H1 (cell line): ENCODE data around the gene EXD3. TPM values are rescaled to one million over a fixed set of nuclear protein-coding genes. Genes with fewer than 3 reads are reported as not detected.

ENCODE experiments used
- CTCF ChIA-PET: fragments of 300-600 bp; sonication (Branson Sonifier 250); formaldehyde crosslinking; loops from one replicate; lab custom pipeline; 2021; ENCODE audit not compliant: partially characterized antibody; lab: Charles Lee
- POLR2A ChIA-PET: fragments of 300-600 bp; sonication (Branson Sonifier 250); formaldehyde crosslinking; loops from one replicate; lab custom pipeline; 2021; ENCODE audit warnings: inconsistent platforms; ENCODE audit not compliant: partially characterized antibody; lab: Charles Lee
- DNase-seq, 2 experiments: peaks; one replicate each; pipeline versions ENCODE4 v3.0.0 to v3.0.0-alpha.2; 2010 to 2022; ENCODE audit warnings: low spot score in 2 of 2, low read depth in 1 of 2, mixed read lengths in 1 of 2
- FAIRE-seq: peaks from 2 replicates; lab custom pipeline; 2011; peaks lifted over from hg19 to GRCh38; lab: Jason Lieb, UNC
- H2AFZ ChIP-seq: 2 replicates; pipeline ENCODE4 v1.8.1; 2012; ENCODE audit warnings: low read length, inconsistent platforms
- H2AK5ac ChIP-seq: 2 replicates; pipeline ENCODE4 v1.6.1; 2013; ENCODE audit warnings: low read depth, low read length
- H2BK120ac ChIP-seq: replicated peaks from 2 replicates; pipeline ENCODE3; 2013; ENCODE audit warnings: low read depth, low read length, inconsistent platforms
- H2BK12ac ChIP-seq: 2 replicates; pipeline ENCODE4 v1.6.1; 2013; ENCODE audit warnings: low read depth, low read length
- H2BK15ac ChIP-seq: 2 replicates; pipeline ENCODE4 v1.6.1; 2013; ENCODE audit warnings: low read length
- H2BK20ac ChIP-seq: 2 replicates; pipeline ENCODE4 v1.6.1; 2013; ENCODE audit warnings: low read length
- H2BK5ac ChIP-seq: 2 replicates; pipeline ENCODE4 v1.6.1; 2013; ENCODE audit warnings: low read depth, low read length
- H3K14ac ChIP-seq: 2 replicates; pipeline ENCODE4 v1.6.1; 2013; ENCODE audit warnings: inconsistent platforms; ENCODE audit not compliant: insufficient read length
- H3K18ac ChIP-seq: 2 replicates; pipeline ENCODE4 v1.6.1; 2013; ENCODE audit warnings: low read length; ENCODE audit errors: extremely low read depth
- H3K23ac ChIP-seq: 2 replicates; pipeline ENCODE4 v1.6.1; 2013; ENCODE audit warnings: inconsistent platforms; ENCODE audit not compliant: insufficient read length
- H3K23me2 ChIP-seq: 2 replicates; pipeline ENCODE4 v1.6.1; 2013; ENCODE audit warnings: low read depth, low read length
- H3K27ac ChIP-seq: 2 replicates; pipeline ENCODE4 v1.6.1; 2011; ENCODE audit warnings: low read depth, low read length, inconsistent platforms
- H3K27me3 ChIP-seq, 4 experiments: replicated peaks in 1 of 4; 1 replicate in 1 of 4; 2 replicates in 3 of 4; pipeline versions ENCODE4 v1.6.1 to v1.8.1; 2011 to 2013; ENCODE audit warnings: low read length in 3 of 4, mild to moderate bottlenecking in 3 of 4, inconsistent platforms in 2 of 4, mixed read lengths in 2 of 4, moderate library complexity in 1 of 4; ENCODE audit not compliant: control insufficient read depth in 3 of 4, insufficient read depth in 3 of 4; ENCODE audit errors: extremely low read depth in 1 of 4
- H3K36me3 ChIP-seq, 4 experiments: 2 replicates each; pipeline versions ENCODE4 v1.6.1 to v1.8.1; 2011 to 2013; ENCODE audit warnings: mild to moderate bottlenecking in 4 of 4, low read length in 3 of 4, moderate library complexity in 2 of 4, control low read depth in 1 of 4, inconsistent platforms in 1 of 4; ENCODE audit not compliant: insufficient read depth in 4 of 4, control insufficient read depth in 2 of 4
- H3K4ac ChIP-seq: replicated peaks from 2 replicates; pipeline ENCODE3; 2013; ENCODE audit warnings: low read length, low read depth, mixed read lengths, inconsistent platforms; ENCODE audit not compliant: insufficient read length
- H3K4me1 ChIP-seq, 4 experiments: replicated peaks in 1 of 4; 1 replicate in 1 of 4; 2 replicates in 3 of 4; pipeline versions ENCODE4 v1.6.1 to v1.8.1; 2011 to 2013; ENCODE audit warnings: low read length in 3 of 4, inconsistent platforms in 2 of 4, mixed read lengths in 1 of 4; ENCODE audit not compliant: insufficient read depth in 4 of 4, control insufficient read depth in 3 of 4
- H3K4me2 ChIP-seq, 2 experiments: 2 replicates each; pipeline versions ENCODE4 v1.6.1 to v1.8.1; 2011 to 2013; ENCODE audit warnings: low read depth in 2 of 2, low read length in 2 of 2, control low read depth in 1 of 2, inconsistent platforms in 1 of 2, mild to moderate bottlenecking in 1 of 2; ENCODE audit not compliant: insufficient read depth in 1 of 2
- H3K4me3 ChIP-seq, 4 experiments: fragments of 200-600, 300-600 bp in 1 of 4; sonication (generic), shearing (Covaris generic), sonication (Bioruptor Twin) in 1 of 4; 2 replicates each; pipeline versions ENCODE4 v1.5.1 to v1.8.1; 2011 to 2016; ENCODE audit warnings: low read length in 4 of 4, low read depth in 3 of 4, control low read depth in 2 of 4, inconsistent platforms in 2 of 4, mild to moderate bottlenecking in 2 of 4, mixed read lengths in 1 of 4, moderate library complexity in 1 of 4; ENCODE audit not compliant: insufficient read depth in 2 of 4; ENCODE audit errors: extremely low read depth in 1 of 4
- H3K56ac ChIP-seq: replicated peaks from 2 replicates; pipeline ENCODE3; 2013; ENCODE audit warnings: low read depth, mild to moderate bottlenecking, mixed read lengths, low read length, inconsistent platforms; ENCODE audit not compliant: insufficient read length
- H3K79me1 ChIP-seq: 2 replicates; pipeline ENCODE4 v1.6.1; 2013; ENCODE audit warnings: low read depth, low read length, control low read depth
- H3K79me2 ChIP-seq, 2 experiments: 2 replicates each; pipeline versions ENCODE4 v1.6.1 to v1.8.1; 2012 to 2013; ENCODE audit warnings: low read length in 2 of 2, mild to moderate bottlenecking in 2 of 2, inconsistent platforms in 1 of 2; ENCODE audit not compliant: insufficient read depth in 2 of 2, control insufficient read depth in 1 of 2
- H3K9ac ChIP-seq, 4 experiments: replicated peaks in 1 of 4; 1 replicate in 1 of 4; 2 replicates in 3 of 4; pipeline versions ENCODE4 v1.6.1 to v1.8.1; 2011 to 2013; ENCODE audit warnings: low read depth in 3 of 4, low read length in 3 of 4, control low read depth in 2 of 4, mild to moderate bottlenecking in 2 of 4, moderate library complexity in 2 of 4, inconsistent platforms in 1 of 4; ENCODE audit errors: extremely low read depth in 1 of 4
- H3K9me3 ChIP-seq, 2 experiments: 2 replicates each; pipeline versions ENCODE4 v1.6.1 to v1.8.1; 2012 to 2013; ENCODE audit warnings: mild to moderate bottlenecking in 2 of 2, moderate library complexity in 2 of 2, control low read depth in 1 of 2, inconsistent platforms in 1 of 2, low read depth in 1 of 2, low read length in 1 of 2, mixed read lengths in 1 of 2; ENCODE audit not compliant: insufficient read depth in 2 of 2
- H4K20me1 ChIP-seq, 2 experiments: replicated peaks in 1 of 2; 2 replicates each; pipeline versions ENCODE3 to v1.8.1; 2011 to 2013; ENCODE audit warnings: inconsistent platforms in 2 of 2, low read length in 2 of 2, mild to moderate bottlenecking in 1 of 2; ENCODE audit not compliant: insufficient read depth in 2 of 2, control insufficient read depth in 1 of 2
- H4K5ac ChIP-seq: 2 replicates; pipeline ENCODE4 v1.6.1; 2013; ENCODE audit warnings: low read length, low read depth, mixed read lengths, inconsistent platforms; ENCODE audit not compliant: insufficient read length
- H4K8ac ChIP-seq: 2 replicates; pipeline ENCODE4 v1.8.0; 2013; ENCODE audit warnings: mild to moderate bottlenecking, moderate library complexity, low read length, inconsistent platforms; ENCODE audit not compliant: insufficient read depth; ENCODE audit errors: extremely low read depth
- H4K91ac ChIP-seq: replicated peaks from 2 replicates; pipeline ENCODE3; 2013; ENCODE audit warnings: low read length, mixed read lengths, inconsistent platforms; ENCODE audit not compliant: insufficient read length
- KDM4A ChIP-seq: IDR thresholded peaks from one replicate; pipeline ENCODE4 v1.7.1; 2012; ENCODE audit warnings: low read depth, mild to moderate bottlenecking, moderate library complexity, low read length, inconsistent platforms; ENCODE audit not compliant: severe bottlenecking
- PHF8 ChIP-seq: fragments of 200-600 bp; sonication (generic); conservative IDR thresholded peaks from 2 replicates; pipeline ENCODE4 v1.7.1; 2012; ENCODE audit warnings: low read depth, mild to moderate bottlenecking, inconsistent platforms, low read length, moderate library complexity
- RBBP5 ChIP-seq: IDR thresholded peaks from 2 replicates; pipeline ENCODE4 v1.7.1; 2012; ENCODE audit warnings: low read depth, mild to moderate bottlenecking, inconsistent platforms, low read length, moderate library complexity, borderline replicate concordance
- WGBS, 2 experiments: shearing (Covaris generic) in 1 of 2; methylation state at CpG; one replicate each; pipeline versions ENCODE4 v1.1.6 to v1.1.7; 2013 to 2015; ENCODE audit warnings: low lambda C conversion rate in 2 of 2, mixed read lengths in 2 of 2, inconsistent platforms in 1 of 2, low coverage in 1 of 2, missing lambda C conversion rate in 1 of 2; ENCODE audit not compliant: insufficient replicate concordance in 2 of 2, insufficient coverage in 1 of 2, insufficient read length in 1 of 2; ENCODE audit errors: extremely low coverage in 1 of 2, missing lambda C conversion rate in 1 of 2; 5-methylcytosine and 5-hydroxymethylcytosine counted together
- polyA plus RNA-seq, 7 experiments: library from polyadenylated mRNA; depleted of rRNA in 3 of 7; stranded (reverse) in 5 of 7; unstranded in 2 of 7; fragments of >200 nt in 5 of 7; fragments of 200-250 nt in 2 of 7; gene quantifications; 1 replicate in 5 of 7; 2 replicates in 1 of 7; 4 replicates in 1 of 7; pipeline versions ENCODE4 v1.2.1 to v1.2.3, GENCODE V29; 2011 to 2013; ENCODE audit warnings: missing spikeins in 2 of 7, mixed read lengths in 2 of 7
- total RNA-seq: library from RNA; stranded (reverse); fragmentation: NEBNext Ultra II Directional; extraction: Animal tissue kit (Norgen Biotek cat#: 25700); gene quantifications from 2 replicates; pipeline ENCODE4 v1.2.1, GENCODE V29; 2021
- TF ChIP-seq, protein P1 (sequence below): IDR thresholded peaks from 2 replicates; pipeline ENCODE4 v1.6.1; 2012; ENCODE audit warnings: inconsistent platforms

EXD3 gene
- total and polyA plus RNA-seq, 2 of the 8 experiments (the other 6 are each of a cell fraction or from before 2014, with no cell fraction given), result 7.2 to 9.4 TPM

DNA sequence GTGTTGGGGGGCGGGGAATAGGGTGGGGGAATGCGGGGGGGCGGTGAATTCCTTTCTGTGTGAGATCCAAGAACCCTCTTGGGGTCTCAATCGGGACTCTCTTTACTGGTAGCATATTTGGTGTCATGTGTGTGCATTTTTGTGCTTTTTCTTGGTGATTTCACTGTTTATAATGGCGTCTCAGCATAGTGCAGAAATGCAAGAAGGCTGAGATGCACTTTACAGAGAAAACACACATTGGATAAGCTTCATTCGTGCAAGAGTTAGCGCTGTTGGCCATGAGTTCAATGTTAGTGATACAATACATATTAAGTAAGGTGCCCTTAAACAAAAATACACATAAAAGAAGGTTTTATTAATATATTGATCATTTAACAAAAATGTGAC lies 19.0 kb upstream of the EXD3 start:
- Histone ChIP-seq H3K23ac (no peak overlapping the region), H3K4me1 (peaks cover 0 to 3% (median under 1%) of the 10 kb centered on the region in 4 experiments; a peak in 3 of 7 replicates), H3K23me2 (no peaks in the 10 kb centered on the region; the same call in 1 of the 2 replicates), H4K20me1 (no peaks in the 10 kb centered on the region), H3K18ac (no peak overlapping the region), H4K8ac (no peak overlapping the region), H3K9ac (no peak overlapping the region), H2BK120ac (no peak overlapping the region), H3K14ac (no peak overlapping the region), H3K9me3 (no peaks in the 10 kb centered on the region), H4K5ac (no peak overlapping the region), H4K91ac (no peak overlapping the region), H2AK5ac (no peak overlapping the region), H3K27ac (no peak overlapping the region), H3K56ac (no peak overlapping the region), H3K79me2 (no peaks in the 10 kb centered on the region), H3K79me1 (no peaks in the 10 kb centered on the region), H2BK12ac (no peak overlapping the region), H3K4me2 (peak overlapping the region; percentile 66 to 80), H2AFZ (no peak overlapping the region), H2BK15ac (0 out of 2 replicates have a peak overlapping the region, but pooled peaks have one; percentile 23), H3K36me3 (no peaks in the 10 kb centered on the region), H3K4me3 (peak overlapping the region in 3 of 4 experiments; percentile 10 to 64 (median 41); a peak in 4 of 8 replicates), H2BK5ac (no peak overlapping the region; the same call in 1 of the 2 replicates), H3K27me3 (no peaks in the 10 kb centered on the region), H2BK20ac (no peak overlapping the region), H3K4ac (no peak overlapping the region)
- TF ChIP-seq, protein P1, sequence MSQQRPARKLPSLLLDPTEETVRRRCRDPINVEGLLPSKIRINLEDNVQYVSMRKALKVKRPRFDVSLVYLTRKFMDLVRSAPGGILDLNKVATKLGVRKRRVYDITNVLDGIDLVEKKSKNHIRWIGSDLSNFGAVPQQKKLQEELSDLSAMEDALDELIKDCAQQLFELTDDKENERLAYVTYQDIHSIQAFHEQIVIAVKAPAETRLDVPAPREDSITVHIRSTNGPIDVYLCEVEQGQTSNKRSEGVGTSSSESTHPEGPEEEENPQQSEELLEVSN, result no peak
- TF ChIP-seq RBBP5, result peak; percentile 1; the same call in 1 of the 2 replicates
- no peak for TF ChIP-seq KDM4A
- no peak for TF ChIP-seq PHF8
- no peak for DNase-seq
- no peak for FAIRE-seq
- CTCF ChIA-PET, result interaction anchor here (1.0 kb wide), 2 partner anchors 19 to 168 kb away, joined by 3 to 5 read pairs; partner anchors contain the start of gene EXD3
- 20% methylated on average over 4 of the region's 7 CpGs; no CpG with 5 or more reads in 1 of the 2 experiments for WGBS, 2 experiments
- POLR2A ChIA-PET, result interaction anchor here (0.9 to 4.3 kb wide), 6 partner anchors 8 to 201 kb away, joined by 3 to 28 read pairs (median 3); partner anchors contain the start of genes EXD3, NOXA1 and TUBB4B
